Choroid plexus epithelial cell (primary cell): ENCODE data around the gene FAT2.

Experiments used
- DNase-seq: peaks from one replicate; pipeline ENCODE4 v3.0.0-alpha.2; 2010; ENCODE audit warnings: low read depth
- H3K4me3 ChIP-seq: 2 replicates; pipeline ENCODE4 v1.5.1; 2011; ENCODE audit warnings: low read depth, mild to moderate bottlenecking, control low read depth, low read length, moderate library complexity
- CTCF ChIP-seq: conservative IDR thresholded peaks from 2 replicates; pipeline ENCODE4 v1.5.1; 2011; ENCODE audit warnings: low read depth, mild to moderate bottlenecking, control low read depth, inconsistent platforms, low read length, moderate library complexity

FAT2 gene

DNA sequence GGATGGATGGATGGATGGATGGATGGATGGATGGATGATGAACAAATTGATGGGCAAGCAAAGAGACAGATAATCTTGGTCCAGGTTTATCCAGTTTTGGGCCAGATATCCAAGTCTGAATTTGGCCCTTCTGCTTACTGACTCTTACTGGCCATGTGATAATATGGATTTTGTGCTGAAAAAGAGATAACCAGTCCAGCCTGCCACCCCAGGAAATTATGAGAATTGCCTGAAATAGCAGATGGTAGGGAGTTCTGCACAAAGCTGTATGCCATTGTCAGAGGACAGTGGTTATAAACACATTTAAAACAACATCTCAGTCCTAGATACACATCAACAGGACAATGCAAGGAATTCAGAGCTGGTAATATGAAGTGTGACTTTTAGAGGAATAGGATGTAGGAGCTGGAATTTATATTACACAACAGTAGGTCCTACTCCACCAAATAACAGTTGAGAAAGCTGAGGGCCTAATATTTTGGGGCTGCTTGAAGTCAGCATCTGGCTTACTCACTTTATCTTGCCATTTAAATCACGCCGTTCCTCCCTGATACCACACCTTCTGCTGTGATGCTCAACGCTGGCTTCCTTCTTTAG is 9.0 kb upstream of the FAT2 start:
- no peak for DNase-seq
- no peak overlapping the region for H3K4me3 ChIP-seq
- TF ChIP-seq CTCF = no peak

DNA sequence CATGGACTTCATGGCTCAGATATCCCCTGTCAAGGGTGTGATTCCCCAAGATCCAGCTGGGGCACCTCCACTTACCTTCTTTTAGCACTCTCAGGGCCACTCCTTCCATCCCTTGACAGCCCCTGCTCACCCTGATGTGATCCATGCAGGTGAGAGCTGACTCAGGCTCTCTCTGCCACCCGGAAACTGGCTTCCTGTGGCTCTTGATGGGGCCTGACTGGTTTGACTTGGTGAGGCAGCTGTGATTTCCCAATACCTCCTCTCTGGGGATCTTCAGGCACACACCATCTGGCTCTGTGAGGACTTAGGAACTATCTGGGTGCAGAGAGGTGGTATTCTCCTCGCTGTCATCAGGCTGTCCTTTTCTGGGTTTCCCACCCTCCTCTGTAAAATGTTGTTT is 7.9 kb upstream of the FAT2 start:
- peak; percentile 25 for DNase-seq
- TF ChIP-seq CTCF = no peak
- no peak overlapping the region for H3K4me3 ChIP-seq

DNA sequence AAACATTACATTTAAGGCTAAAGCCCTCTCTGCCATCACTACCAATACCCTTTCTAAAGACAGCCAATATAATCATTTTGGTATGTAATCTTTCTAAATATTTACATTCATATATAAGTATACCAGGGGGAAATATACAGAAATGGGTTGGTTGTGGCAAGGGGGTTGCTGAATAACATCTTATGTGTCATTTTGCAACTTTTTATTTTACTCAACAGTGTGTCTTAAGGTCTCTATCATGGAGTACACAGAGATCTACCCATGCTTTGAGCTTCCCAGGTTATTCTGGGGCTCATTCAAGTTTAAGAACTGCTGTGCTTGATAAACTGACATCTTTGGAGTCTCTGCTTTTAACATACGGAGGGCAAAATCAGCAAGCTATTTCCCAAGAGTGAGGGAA is 7.4 kb upstream of the FAT2 start:
- no peak overlapping the region for H3K4me3 ChIP-seq
- DNase-seq = no peak
- TF ChIP-seq CTCF = no peak

DNA sequence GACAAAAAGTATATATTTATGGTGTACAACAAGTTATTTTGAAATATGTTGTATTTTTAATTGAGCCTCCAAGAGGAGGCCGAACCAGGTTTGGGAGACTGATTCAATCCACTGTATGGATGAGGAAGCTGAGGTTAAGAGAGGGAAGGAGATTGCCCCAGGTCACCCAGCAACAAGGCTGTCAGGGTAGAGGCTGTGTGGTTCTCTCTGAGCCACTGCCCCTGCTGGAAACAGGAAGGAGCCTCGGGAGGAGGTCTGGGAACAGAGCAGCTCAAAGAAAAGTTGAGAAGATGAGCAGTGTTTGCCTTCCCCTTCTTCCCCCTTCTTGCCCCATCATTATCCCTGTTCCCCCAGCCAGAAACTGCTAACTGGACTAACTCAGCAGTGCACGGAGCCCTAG is 6.6 kb upstream of the FAT2 start:
- DNase-seq = peak; percentile 14

DNA sequence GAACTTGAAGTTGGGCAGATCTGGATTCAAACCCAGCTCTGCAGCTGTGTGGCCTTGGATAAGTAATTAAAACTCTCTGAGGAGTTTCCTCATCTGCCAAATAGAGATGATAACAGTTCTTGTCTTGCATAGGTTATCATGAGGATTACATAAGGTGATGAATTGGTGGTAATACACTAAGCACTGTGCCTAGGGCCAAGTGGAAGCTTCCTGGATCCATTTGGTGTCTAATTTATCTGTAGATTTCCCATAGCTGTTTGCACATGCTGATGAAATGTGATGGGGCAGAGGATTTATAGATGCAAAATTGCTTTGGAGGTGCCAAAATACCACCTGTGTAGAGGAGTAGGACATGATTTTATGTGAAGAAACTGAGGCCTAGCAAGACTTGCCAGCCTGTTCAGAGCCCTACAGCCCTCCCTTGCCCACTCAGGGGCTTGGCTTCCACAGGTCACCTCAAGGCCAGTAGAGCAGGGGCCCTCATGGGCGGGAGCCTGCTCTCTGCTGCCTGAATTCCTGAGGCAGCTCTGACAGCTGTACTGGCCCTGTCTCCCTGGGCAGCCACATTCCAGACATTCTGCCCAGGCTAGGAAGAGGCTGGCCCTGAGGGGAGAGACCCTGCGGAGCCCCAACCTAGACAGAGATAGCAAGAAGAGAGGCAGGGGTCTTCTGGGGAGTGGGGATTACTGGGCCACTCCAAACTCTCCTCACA is 5.9 kb upstream of the FAT2 start:
- H3K4me3 ChIP-seq = no peak overlapping the region
- DNase-seq = peak; percentile 51
- TF ChIP-seq CTCF = no peak

More for the DNA sequence above, 6.6 kb upstream of the FAT2 start:
- no peak for TF ChIP-seq CTCF
- no peak overlapping the region for H3K4me3 ChIP-seq

GRCh38 chr5:151595411-151595826 is 4.3 kb upstream of the FAT2 start:
- H3K4me3 ChIP-seq = no peak overlapping the region
- no peak for DNase-seq
- no peak for TF ChIP-seq CTCF
